DND-41 (cell line): Measurements from ENCODE around the gene GMEB2.

Source experiments
- ATAC-seq: fragments of 200-7000 bp; cut with Tn5 transposase; 3 replicates; pipeline ENCODE4 v1.9.1; 2021; ENCODE audit warnings: low read depth; ENCODE audit not compliant: insufficient read depth
- DNase-seq: peaks from one replicate; pipeline ENCODE4 v3.0.0-alpha.2; 2020
- H2AFZ ChIP-seq: 2 replicates; pipeline ENCODE4 v1.6.0; 2012; ENCODE audit warnings: low read depth, low read length
- H3K27ac ChIP-seq: 2 replicates; pipeline ENCODE4 v1.5.1; 2012; ENCODE audit warnings: low read length, inconsistent platforms
- H3K27me3 ChIP-seq: fragments of 200-600 bp; sonication (generic); 2 replicates; pipeline ENCODE4 v1.6.0; 2012; ENCODE audit warnings: low read length, mild to moderate bottlenecking, inconsistent platforms; ENCODE audit not compliant: insufficient read depth, poor library complexity
- H3K36me3 ChIP-seq: 2 replicates; pipeline ENCODE4 v1.5.1; 2012; ENCODE audit warnings: low read length, inconsistent platforms; ENCODE audit not compliant: insufficient read depth
- H3K4me1 ChIP-seq: 2 replicates; pipeline ENCODE4 v1.5.1; 2012; ENCODE audit warnings: mild to moderate bottlenecking, low read length; ENCODE audit not compliant: insufficient read depth
- H3K4me2 ChIP-seq: 2 replicates; pipeline ENCODE4 v1.6.0; 2012; ENCODE audit warnings: mild to moderate bottlenecking, moderate library complexity, low read length, inconsistent platforms; ENCODE audit not compliant: insufficient read depth
- H3K4me3 ChIP-seq, 2 experiments: fragments of 200-600 bp in 1 of 2; shearing (Covaris generic) in 1 of 2; 2 replicates each; pipeline ENCODE4 v1.5.1; 2012 to 2016; ENCODE audit warnings: inconsistent platforms in 2 of 2, low read length in 2 of 2, mild to moderate bottlenecking in 2 of 2, low read depth in 1 of 2, moderate library complexity in 1 of 2
- H3K79me2 ChIP-seq: 2 replicates; pipeline ENCODE4 v1.6.0; 2012; ENCODE audit warnings: low read length, inconsistent platforms; ENCODE audit not compliant: insufficient read depth
- H3K9ac ChIP-seq: 2 replicates; pipeline ENCODE4 v1.6.0; 2012; ENCODE audit warnings: low read depth, mild to moderate bottlenecking, inconsistent platforms, low read length, moderate library complexity
- H3K9me3 ChIP-seq: 2 replicates; pipeline ENCODE4 v1.5.1; 2012; ENCODE audit warnings: low read length, moderate library complexity, mild to moderate bottlenecking, inconsistent platforms; ENCODE audit not compliant: insufficient read depth, severe bottlenecking
- H4K20me1 ChIP-seq: 2 replicates; pipeline ENCODE4 v1.6.0; 2012; ENCODE audit warnings: low read length; ENCODE audit not compliant: insufficient read depth
- CTCF ChIP-seq: IDR thresholded peaks from 2 replicates; pipeline ENCODE4 v1.5.1; 2012; ENCODE audit warnings: borderline replicate concordance, low read length, moderate library complexity, mild to moderate bottlenecking; ENCODE audit not compliant: poor library complexity, severe bottlenecking; ENCODE audit errors: extremely low read depth
- EZH2 ChIP-seq: IDR thresholded peaks from 3 replicates; pipeline ENCODE4 v1.6.1; 2012; ENCODE audit warnings: borderline replicate concordance, low read depth, mild to moderate bottlenecking, moderate library complexity, low read length, inconsistent platforms; ENCODE audit not compliant: severe bottlenecking

GMEB2 gene

DNA sequence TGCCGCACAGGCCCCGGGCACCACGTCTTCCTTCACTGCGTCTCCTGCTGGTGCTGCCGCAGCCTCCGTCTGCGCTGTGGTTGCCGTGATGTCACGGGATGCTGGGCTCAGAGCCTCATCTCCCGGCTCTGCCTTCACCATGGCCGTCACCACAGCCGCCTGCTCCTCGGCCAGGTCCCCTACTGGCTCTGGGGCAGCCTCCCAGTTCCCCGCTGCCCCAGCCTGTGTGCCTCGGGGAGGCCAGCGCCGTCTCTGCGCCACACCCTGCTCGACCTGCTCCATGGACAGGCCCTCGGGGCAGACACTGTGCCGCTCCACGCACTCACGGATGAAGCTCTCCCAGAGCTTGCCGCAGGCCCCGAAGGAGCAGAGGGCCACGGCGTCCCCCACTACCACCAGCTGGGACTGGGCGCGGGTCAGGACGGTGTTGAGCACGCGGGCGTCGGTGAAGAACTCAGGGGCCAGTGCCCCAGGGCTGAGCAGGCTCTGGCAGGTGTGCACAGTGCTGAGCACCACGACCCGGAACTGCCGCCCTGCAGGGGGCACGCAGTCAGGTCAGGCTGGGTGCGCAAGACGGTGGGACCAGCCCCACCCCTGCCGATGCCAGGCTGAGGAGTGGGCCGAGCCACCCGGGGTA is 61.1 kb downstream of the GMEB2 start:
- Histone ChIP-seq H3K9me3 (no peaks in the 10 kb centered on the region), H3K4me1 (peaks cover 12% of the 10 kb centered on the region), H3K4me3 (no peak overlapping the region), H3K27ac (no peak overlapping the region), H3K27me3 (peaks cover 13% of the 10 kb centered on the region), H3K79me2 (no peaks in the 10 kb centered on the region), H3K36me3 (no peaks in the 10 kb centered on the region), H4K20me1 (peaks cover 31% of the 10 kb centered on the region), H3K9ac (no peak overlapping the region), H3K4me2 (no peak overlapping the region), H2AFZ (no peak overlapping the region)
- no peak for DNase-seq
- TF ChIP-seq CTCF (no peak), EZH2 (no peak)
- no peak for ATAC-seq

- Histone ChIP-seq H3K27me3 (peaks cover 13% of the 10 kb centered on the region), H3K9ac (no peak overlapping the region), H3K9me3 (no peaks in the 10 kb centered on the region), H3K4me1 (peaks cover 12% of the 10 kb centered on the region), H3K79me2 (no peaks in the 10 kb centered on the region), H3K27ac (no peak overlapping the region), H3K4me3 (no peak overlapping the region), H2AFZ (no peak overlapping the region), H3K4me2 (no peak overlapping the region), H3K36me3 (no peaks in the 10 kb centered on the region), H4K20me1 (peaks cover 25% of the 10 kb centered on the region)
- DNase-seq (no peak), ATAC-seq (no peak)
- TF ChIP-seq CTCF (no peak), EZH2 (no peak)
Observed at GRCh38 chr20:63565021-63565698, 61.7 kb downstream of the GMEB2 start.

GRCh38 chr20:63564036-63564810 is 62.7 kb downstream of the GMEB2 start:
- ATAC-seq = no peak
- no peak overlapping the region for H3K9ac ChIP-seq
- H3K4me1 ChIP-seq = peaks cover 12% of the 10 kb centered on the region
- H3K9me3 ChIP-seq = no peaks in the 10 kb centered on the region
- no peaks in the 10 kb centered on the region for H3K36me3 ChIP-seq
- H4K20me1 ChIP-seq = peaks cover 25% of the 10 kb centered on the region
- no peak overlapping the region for H3K4me3 ChIP-seq
- no peak overlapping the region for H3K4me2 ChIP-seq
- H3K79me2 ChIP-seq = no peaks in the 10 kb centered on the region
- no peak overlapping the region for H2AFZ ChIP-seq
- DNase-seq = no peak
- TF ChIP-seq CTCF (no peak), EZH2 (no peak)
- peaks cover 11% of the 10 kb centered on the region for H3K27me3 ChIP-seq
- no peak overlapping the region for H3K27ac ChIP-seq
